Ovary (tissue), 9 donors: ENCODE measurements around the gene EPS8. TPM values are rescaled to one million over a fixed set of nuclear protein-coding genes. Genes with fewer than 3 reads are reported as not detected.
A peak's percentile ranks its signal among the peaks of the same experiment; 100 is the strongest.

Source experiments
- DNase-seq, 5 donors: peaks; one replicate each; pipeline ENCODE4 v3.0.0-alpha.2; 2019 to 2020
- H3K27ac ChIP-seq, 2 donors: fragments of 200-600 bp; one replicate each; pipeline versions ENCODE4 v1.5.1 to v1.8.0; 2019 to 2022
- H3K27me3 ChIP-seq: fragments of 200-600 bp; one replicate; pipeline ENCODE4 v1.8.0; 2022
- H3K36me3 ChIP-seq: fragments of 200-600 bp; sonication (generic); one replicate; pipeline ENCODE4 v1.5.1; 2019
- H3K4me1 ChIP-seq: one replicate; pipeline ENCODE4 v1.8.1; 2013; ENCODE audit warnings: mild to moderate bottlenecking, moderate library complexity; ENCODE audit not compliant: insufficient read depth
- H3K4me3 ChIP-seq: fragments of 200-600 bp; sonication (generic); one replicate; pipeline ENCODE4 v1.5.1; 2017
- H3K9me3 ChIP-seq, 2 donors: fragments of 200-600 bp in 1 of 2; sonication (generic) in 1 of 2; one replicate each; pipeline versions ENCODE4 v1.5.1 to v1.8.1; 2013 to 2019; ENCODE audit warnings: mild to moderate bottlenecking in 1 of 2, moderate library complexity in 1 of 2
- EP300 ChIP-seq: sonication (generic); formaldehyde crosslinking; IDR thresholded peaks from one replicate; pipeline ENCODE4 v1.6.1; 2017; ENCODE audit warnings: antibody characterized with exemption
- POLR2A ChIP-seq: fragments of 450-650 bp; IDR thresholded peaks from one replicate; pipeline ENCODE4 v1.6.1; 2017; ENCODE audit warnings: antibody characterized with exemption, mild to moderate bottlenecking, moderate library complexity
- WGBS, 3 donors: extraction: QIAGEN DNeasy Blood & Tissue Kit in 1 of 3; methylation state at CpG; one replicate each; pipeline versions ENCODE4 v1.1.5 to v1.1.7; 2013 to 2017; 5-methylcytosine and 5-hydroxymethylcytosine counted together
- intact Hi-C, 4 donors: fragments of 100-400 bp; cut with DNase I; formaldehyde crosslinking; loops; one replicate each; pipeline versions ENCODE4 v1.11.0 to v1.15.1; 2022 to 2023
- polyA plus RNA-seq, 2 donors: library from polyadenylated mRNA; stranded (reverse); fragments of 200-250 nt in 1 of 2; fragments of 350-450 nt in 1 of 2; fragmentation: Illumina TruSeq in 1 of 2; extraction: RNeasy Lipid Tissue Mini Kit (QIAGEN cat#74804) in 1 of 2; gene quantifications; one replicate each; pipeline ENCODE4 v1.2.3, GENCODE V29; 2013 to 2014
- total RNA-seq, 7 donors: library from RNA; depleted of rRNA in 2 of 7; stranded (reverse); fragments of >200 nt in 2 of 7; fragmentation: NEBNext Ultra II Directional in 3 of 7; extraction: Animal tissue kit (Norgen Biotek cat#: 25700) in 3 of 7; gene quantifications; one replicate each; pipeline versions ENCODE4 v1.1.0 to v1.2.4, GENCODE V29; 2016 to 2023
- TF ChIP-seq, protein P1 (sequence below), 3 donors: fragments of 450-650 bp in 2 of 3; fragments of 200-600 bp in 1 of 3; IDR thresholded peaks; one replicate each; pipeline versions ENCODE4 v1.5.1 to v1.8.0; 2016 to 2022; ENCODE audit warnings: antibody characterized with exemption in 3 of 3, mild to moderate bottlenecking in 1 of 3
- donor health status: DM: no; HTN: no; CAD: no; lungs with moderate emphysema.
- donor health status: DM: no; HTN: no; CAD: no.
- donor health status: Bipolar disorder and iron deficiency.
- donor health status: DM: yes; HTN: yes; CAD: no.
- donor health status: DM: no; HTN: no; CAD: no.
- donor health status: DM: yes; HTN: yes; CAD: no.

The EPS8 gene
- total and polyA plus RNA-seq, 9 donors: 56.2 to 94.9 (median 77.4) TPM

DNA sequence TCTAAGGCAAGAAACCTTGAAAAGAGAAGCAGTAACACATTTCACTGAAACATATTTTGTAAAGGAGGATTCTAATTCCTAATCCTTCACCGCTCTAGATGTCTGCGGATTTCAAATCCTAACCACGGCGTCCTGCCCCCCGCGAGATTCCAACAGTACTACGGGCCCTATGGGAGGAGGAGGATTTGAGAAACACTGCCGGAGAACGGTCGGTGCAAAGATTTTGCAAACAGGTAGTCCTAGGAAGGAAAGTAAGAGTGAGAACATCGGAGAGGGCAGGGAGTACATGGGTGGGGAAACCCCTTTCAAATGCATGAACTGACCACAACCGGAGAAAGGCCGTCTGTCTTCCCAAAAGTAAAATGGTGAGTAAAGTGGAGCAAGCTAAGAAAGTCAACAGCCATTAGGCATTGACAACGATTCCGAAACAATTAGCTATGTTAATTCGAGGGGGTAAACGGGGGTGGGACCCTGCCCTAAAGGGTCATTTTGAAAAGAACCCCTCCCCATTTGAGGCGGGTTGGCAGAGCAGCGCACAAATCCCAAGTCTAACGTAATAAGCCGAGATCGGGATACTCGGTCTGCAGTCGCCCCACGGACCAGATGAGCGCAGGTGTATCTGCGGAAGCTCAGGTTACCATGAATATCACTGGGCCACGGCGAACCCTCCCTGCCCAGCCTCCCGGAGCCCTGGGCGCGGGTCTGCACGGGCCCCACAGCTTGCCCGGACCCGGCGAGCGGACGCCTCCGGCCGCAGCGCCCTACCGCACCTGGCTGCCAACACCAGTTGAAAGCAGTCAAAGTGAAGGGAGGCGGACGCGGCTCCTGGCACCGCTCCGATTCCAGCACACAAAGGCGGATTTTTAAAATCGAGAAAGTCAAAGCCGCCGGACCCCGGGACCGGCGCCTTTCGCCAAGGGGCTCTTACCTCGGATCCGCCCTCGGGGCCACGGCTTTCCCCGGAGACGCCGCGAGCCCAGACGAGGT lies 662 bp downstream of the EPS8 start:
- Histone ChIP-seq H3K36me3 (no peaks in the 10 kb centered on the region), H3K4me1 (no peaks in the 10 kb centered on the region), H3K4me3 (peak overlapping the region; percentile 93), H3K9me3 (no peaks in the 10 kb centered on the region), H3K27me3 (no peaks in the 10 kb centered on the region), H3K27ac (peak overlapping the region; percentile 58 to 82)
- intact Hi-C loops: loop anchor here in 1 of 4 donors (5.0 to 10.0 kb wide), 2 partner anchors 96 to 154 kb away; no protein-coding TSS in a partner anchor
- WGBS, 3 donors: 0 to 1% (median 0%) methylated on average over 64 of the region's 64 CpGs
- TF ChIP-seq POLR2A (no peak), EP300 (no peak)
- TF ChIP-seq, protein P1, sequence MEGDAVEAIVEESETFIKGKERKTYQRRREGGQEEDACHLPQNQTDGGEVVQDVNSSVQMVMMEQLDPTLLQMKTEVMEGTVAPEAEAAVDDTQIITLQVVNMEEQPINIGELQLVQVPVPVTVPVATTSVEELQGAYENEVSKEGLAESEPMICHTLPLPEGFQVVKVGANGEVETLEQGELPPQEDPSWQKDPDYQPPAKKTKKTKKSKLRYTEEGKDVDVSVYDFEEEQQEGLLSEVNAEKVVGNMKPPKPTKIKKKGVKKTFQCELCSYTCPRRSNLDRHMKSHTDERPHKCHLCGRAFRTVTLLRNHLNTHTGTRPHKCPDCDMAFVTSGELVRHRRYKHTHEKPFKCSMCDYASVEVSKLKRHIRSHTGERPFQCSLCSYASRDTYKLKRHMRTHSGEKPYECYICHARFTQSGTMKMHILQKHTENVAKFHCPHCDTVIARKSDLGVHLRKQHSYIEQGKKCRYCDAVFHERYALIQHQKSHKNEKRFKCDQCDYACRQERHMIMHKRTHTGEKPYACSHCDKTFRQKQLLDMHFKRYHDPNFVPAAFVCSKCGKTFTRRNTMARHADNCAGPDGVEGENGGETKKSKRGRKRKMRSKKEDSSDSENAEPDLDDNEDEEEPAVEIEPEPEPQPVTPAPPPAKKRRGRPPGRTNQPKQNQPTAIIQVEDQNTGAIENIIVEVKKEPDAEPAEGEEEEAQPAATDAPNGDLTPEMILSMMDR (IDR thresholded peaks at IDR 0.05): peak in 1 of 3 donors; percentile 13
- DNase-seq: peak in 4 of 5 donors; percentile 43 to 66 (median 60)

DNA sequence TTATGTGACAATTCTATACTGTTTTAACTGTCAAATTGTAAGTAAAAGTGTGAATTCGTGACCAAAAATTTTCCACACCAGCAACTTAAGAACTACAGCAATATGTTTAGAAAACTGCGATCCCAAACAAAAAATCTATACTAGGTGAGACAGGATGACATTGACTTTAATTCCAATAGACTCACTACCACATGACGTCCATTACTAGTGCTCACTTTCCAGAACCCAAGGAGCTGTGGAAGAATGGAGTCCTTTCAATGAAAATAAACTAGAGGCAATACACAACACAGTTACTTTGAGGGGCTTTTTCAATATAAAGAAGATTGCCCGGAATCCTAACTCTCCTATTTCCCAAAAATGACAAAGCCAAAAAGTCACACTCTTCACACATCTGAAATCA lies 1.4 kb downstream of the EPS8 start:
- TF ChIP-seq, protein P1 (IDR thresholded peaks at IDR 0.05): no peak
- TF ChIP-seq EP300: no peak
- no peak for TF ChIP-seq POLR2A
- Histone ChIP-seq H3K9me3 (no peaks in the 10 kb centered on the region), H3K27ac (peak overlapping the region in 1 of 2 donors; percentile 82), H3K4me1 (peaks cover 1% of the 10 kb centered on the region), H3K27me3 (no peaks in the 10 kb centered on the region), H3K36me3 (no peaks in the 10 kb centered on the region), H3K4me3 (peak overlapping the region; percentile 93)
- DNase-seq: no peak
- 4 to 27% (median 10%) methylated on average over 4 of the region's 4 CpGs for WGBS, 3 donors
- intact Hi-C loops: loop anchor here in 1 of 4 donors (5.0 to 10.0 kb wide), 2 partner anchors 95 to 153 kb away; no protein-coding TSS in a partner anchor

- no peaks in the 10 kb centered on the region for H3K27me3 ChIP-seq
- H3K27ac ChIP-seq: no peak overlapping the region
- WGBS, 3 donors: 11 to 23% (median 18%) methylated on average over 2 of the region's 2 CpGs
- intact Hi-C loops: loop anchor here in 1 of 4 donors (5.0 to 10.0 kb wide), 2 partner anchors 94 to 152 kb away; no protein-coding TSS in a partner anchor
- no peaks in the 10 kb centered on the region for H3K36me3 ChIP-seq
- H3K9me3 ChIP-seq: no peaks in the 10 kb centered on the region
- DNase-seq: no peak
- H3K4me3 ChIP-seq: peak overlapping the region; percentile 93
- peaks cover 4% of the 10 kb centered on the region for H3K4me1 ChIP-seq
- TF ChIP-seq, protein P1 (IDR thresholded peaks at IDR 0.05): no peak
- no peak for TF ChIP-seq POLR2A
- no peak for TF ChIP-seq EP300
These were observed 2.4 kb downstream of the EPS8 start for GRCh38 chr12:15786772-15787171.

DNA sequence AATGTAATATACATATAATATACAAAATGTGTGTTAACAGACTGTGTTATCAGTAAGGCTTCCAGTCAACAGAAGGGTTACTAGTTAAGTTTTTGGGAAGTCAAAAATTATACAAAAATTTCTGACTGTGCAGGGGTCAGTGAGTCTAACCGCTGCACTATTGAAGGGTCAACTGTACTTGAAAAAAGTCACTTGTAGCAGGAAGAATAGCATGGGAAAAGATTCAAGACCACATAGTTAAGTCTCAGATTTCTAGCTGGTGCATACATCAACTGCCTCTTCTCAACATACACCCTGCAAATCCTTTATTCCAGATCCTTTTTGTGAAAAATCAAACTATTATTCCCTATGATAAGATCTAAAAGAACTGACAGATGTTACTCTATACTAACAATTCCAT lies 5.9 kb downstream of the EPS8 start:
- H3K4me1 ChIP-seq: peaks cover 7% of the 10 kb centered on the region
- 62 to 78% (median 70%) methylated on average over 1 of the region's 1 CpG for WGBS, 3 donors
- no peaks in the 10 kb centered on the region for H3K27me3 ChIP-seq
- H3K4me3 ChIP-seq: no peak overlapping the region
- TF ChIP-seq POLR2A (no peak), EP300 (no peak)
- TF ChIP-seq, protein P1 (IDR thresholded peaks at IDR 0.05): no peak
- no peaks in the 10 kb centered on the region for H3K9me3 ChIP-seq
- H3K36me3 ChIP-seq: no peaks in the 10 kb centered on the region
- no peak for DNase-seq
- intact Hi-C loops: loop anchor here in 1 of 4 donors (10.0 kb wide), 1 partner anchor 148 kb away; no protein-coding TSS in a partner anchor
- no peak overlapping the region for H3K27ac ChIP-seq
